ENCODE results near the gene ABRACL.
"Not testable (repeated sequence)": the region's sequence is repeated elsewhere in the genome, so short reads cannot be mapped to it uniquely, and the experiment has no call there.

ABRACL gene

DNA sequence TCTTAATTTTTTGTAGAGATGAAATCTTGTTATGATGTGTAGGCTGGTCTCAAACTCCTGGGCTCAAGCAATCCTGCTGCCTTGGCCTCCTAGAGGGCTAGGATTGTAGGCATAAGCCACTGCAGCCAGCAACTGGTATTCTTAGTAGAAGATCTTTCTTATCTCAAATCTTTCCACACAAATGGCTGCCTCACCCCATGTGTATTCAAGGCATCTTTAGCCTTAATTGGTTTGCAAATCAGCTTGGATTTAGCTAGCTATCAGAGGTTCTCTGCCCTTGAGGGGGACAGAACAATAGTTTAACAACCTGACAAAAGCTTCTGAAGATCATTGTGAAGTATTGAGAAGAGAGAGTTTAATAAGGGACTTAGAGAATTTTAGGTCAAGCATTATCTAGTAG is 17.9 kb upstream of the ABRACL start:
- in situ Hi-C loops (cut with MboI; ENCODE audit: low sequenced_read_pairs) = no loop called here

DNA sequence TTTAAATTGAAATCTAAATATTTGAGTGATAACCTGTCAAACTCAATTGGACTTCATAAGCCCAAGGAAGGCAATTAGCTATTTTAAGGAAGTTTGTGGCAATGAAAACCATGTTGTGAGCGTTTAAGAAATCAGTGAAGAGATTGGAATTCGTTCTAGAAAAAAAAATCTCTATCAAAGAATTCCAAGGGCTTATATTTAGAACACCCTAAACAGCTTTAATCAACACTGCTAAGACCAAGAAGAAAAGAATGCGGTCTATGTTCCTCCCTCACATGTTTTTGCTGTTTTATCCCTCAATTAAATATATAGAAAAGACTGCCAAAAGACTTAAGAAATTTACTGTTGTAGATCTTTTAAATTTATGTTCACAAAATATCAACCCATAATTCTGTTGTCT is 16.6 kb upstream of the ABRACL start:
- in situ Hi-C loops (cut with MboI; ENCODE audit: low sequenced_read_pairs) = no loop called here

GRCh38 chr6:139013185-139013800 is 15.3 kb upstream of the ABRACL start:
- in situ Hi-C loops (cut with MboI; ENCODE audit: low sequenced_read_pairs) = no loop called here

- in situ Hi-C loops (cut with MboI; ENCODE audit: low sequenced_read_pairs) = no loop called here
Measured at GRCh38 chr6:139014945-139015344, 13.6 kb upstream of the ABRACL start.

DNA sequence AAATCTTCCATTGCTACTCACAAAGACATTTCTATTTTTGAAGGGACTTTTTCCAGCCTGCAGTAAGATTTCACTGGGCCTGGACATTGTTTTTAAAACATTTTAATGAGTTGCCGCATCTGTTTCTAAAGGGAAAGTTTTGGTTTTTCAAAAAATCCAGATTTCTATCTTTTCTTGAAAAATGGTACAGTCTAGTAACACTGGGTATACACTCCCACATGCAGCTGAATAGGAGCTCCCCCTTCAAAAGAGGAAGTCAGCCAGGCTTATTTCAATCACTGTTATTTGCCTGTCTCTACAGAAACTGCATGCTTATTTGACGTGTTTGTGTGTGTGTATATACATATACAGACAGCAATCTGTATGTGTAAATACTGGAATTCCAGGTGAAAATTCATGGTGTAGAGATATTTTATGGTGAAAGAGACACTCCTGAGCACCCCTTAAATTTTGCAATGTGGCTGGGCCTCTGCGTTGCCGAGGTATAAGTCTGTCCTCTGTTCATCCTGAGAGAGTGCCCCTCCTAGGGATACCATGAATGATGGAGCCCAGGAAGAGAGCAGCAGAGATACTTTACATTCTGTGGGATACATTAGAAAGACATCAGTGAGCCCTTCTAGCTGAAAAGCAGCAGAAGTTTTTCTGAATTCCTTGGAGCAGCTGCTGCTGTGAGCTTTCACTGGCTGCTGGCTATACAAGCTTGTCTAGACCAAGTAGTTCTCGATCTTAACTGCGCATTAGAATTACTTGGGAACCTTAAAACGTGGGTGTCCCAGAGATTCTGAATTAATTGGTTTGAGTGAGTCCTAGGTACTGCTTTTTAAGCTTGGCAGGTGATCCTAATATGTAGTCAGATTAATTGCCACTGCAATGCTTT is 12.0 kb upstream of the ABRACL start:
- in situ Hi-C loops (cut with MboI; ENCODE audit: low sequenced_read_pairs) = no loop called here

GRCh38 chr6:139017227-139017626 is 11.3 kb upstream of the ABRACL start:
- in situ Hi-C loops (cut with MboI; ENCODE audit: low sequenced_read_pairs) = no loop called here

- in situ Hi-C loops (cut with MboI; ENCODE audit: low sequenced_read_pairs) = no loop called here
Measured at GRCh38 chr6:139019722-139020121, 8.8 kb upstream of the ABRACL start.

- in situ Hi-C loops (cut with MboI; ENCODE audit: low sequenced_read_pairs) = no loop called here
Measured at GRCh38 chr6:139020689-139021088, 7.9 kb upstream of the ABRACL start.

- in situ Hi-C loops (cut with MboI; ENCODE audit: low sequenced_read_pairs) = not testable (repeated sequence)
Measured at GRCh38 chr6:139025416-139025815, 3.1 kb upstream of the ABRACL start.

DNA sequence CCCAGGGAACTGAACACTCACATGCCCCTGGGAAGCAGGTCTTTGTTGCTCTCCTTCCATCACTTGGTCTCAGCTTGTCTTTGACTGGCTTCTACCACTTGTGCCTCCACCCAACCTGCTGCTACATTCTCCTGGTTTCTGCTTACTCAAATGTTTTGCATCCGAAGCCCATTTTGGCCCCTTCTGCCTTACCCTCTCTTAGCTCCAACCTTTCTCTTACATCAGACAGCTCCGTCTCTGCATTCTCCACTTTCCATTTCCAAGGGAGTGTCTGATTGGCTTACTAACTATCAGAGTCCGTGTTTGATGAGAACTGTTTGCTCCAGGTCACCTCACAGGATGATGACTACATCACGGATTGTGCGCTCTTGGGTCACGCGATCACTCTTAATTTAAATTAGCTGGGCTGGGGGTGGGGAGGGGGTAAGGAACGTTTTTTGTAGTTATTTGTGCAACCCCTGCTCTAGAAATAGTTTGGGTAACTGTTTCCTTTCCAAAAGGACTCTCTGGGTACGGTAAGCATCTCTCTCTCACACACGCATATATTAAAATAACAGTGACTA is 844 bp upstream of the ABRACL start:
- in situ Hi-C loops (cut with MboI; ENCODE audit: low sequenced_read_pairs) = no loop called here

GRCh38 chr6:139028215-139028657 is 309 bp upstream of the ABRACL start:
- in situ Hi-C loops (cut with MboI; ENCODE audit: low sequenced_read_pairs) = no loop called here

GRCh38 chr6:139029470-139030227 is 1.1 kb downstream of the ABRACL start:
- in situ Hi-C loops (cut with MboI; ENCODE audit: low sequenced_read_pairs) = no loop called here

- in situ Hi-C loops (cut with MboI; ENCODE audit: low sequenced_read_pairs) = no loop called here
Measured at GRCh38 chr6:139030228-139030963, 1.9 kb downstream of the ABRACL start.

DNA sequence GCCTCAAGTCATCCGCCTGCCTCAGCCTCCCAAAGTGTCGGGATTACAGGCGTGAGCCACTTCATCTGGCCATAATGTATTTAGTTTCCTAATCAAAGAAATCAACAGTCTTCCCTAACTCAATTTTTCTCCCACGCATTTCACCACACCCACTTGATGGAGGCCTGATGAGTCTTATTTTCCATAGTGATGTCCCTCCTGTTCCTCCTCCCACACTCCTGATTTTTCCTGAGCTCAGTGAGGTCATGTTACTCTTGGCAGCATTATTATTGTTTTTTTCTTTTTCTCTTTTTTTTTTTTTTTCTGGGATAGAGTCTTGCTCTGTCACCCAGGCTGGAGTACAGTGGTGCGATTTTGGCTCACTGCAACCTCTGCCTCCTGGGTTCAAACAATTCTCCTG is 8.9 kb downstream of the ABRACL start:
- in situ Hi-C loops (cut with MboI; ENCODE audit: low sequenced_read_pairs) = no loop called here

DNA sequence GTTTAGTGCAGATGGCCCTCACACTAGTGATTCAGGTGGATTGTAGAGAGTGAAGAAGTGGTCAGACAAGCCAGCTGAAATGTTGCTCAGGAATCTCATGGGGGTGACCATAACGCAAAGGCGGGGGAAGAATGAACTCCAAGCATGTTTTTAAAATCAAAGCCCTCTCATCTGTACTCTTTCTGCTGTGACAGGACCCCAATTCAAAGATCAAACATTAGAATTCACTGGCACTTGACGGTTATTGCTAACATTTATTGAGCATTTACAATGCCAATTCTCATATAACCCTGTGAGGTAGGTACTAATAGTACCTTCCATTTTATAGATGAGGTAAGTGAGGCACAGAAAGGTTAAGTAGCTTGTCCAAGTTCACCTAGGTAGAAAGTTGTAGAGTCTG is 15.7 kb downstream of the ABRACL start:
- in situ Hi-C loops (cut with MboI; ENCODE audit: low sequenced_read_pairs) = no loop called here

DNA sequence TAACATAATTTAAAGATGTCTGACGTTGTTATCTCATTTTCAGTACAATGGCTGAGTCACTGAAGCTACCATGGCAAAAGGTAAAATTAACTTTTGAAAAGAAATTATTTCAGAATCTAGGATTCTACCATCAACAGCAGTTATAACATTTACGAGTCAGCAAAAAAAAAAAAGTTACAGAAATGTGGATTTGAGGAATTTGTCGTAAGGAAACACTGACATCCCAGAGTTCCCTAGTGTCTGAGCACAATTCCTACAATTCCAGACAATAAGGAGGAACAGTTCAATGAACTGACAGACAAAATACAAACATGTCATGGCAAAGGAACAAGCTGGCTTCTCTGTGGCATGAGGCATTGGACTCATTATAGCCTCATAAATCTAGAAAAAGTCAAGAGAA is 19.1 kb downstream of the ABRACL start:
- in situ Hi-C loops (cut with MboI; ENCODE audit: low sequenced_read_pairs) = no loop called here

GRCh38 chr6:139048912-139049311 is 20.4 kb downstream of the ABRACL start:
- in situ Hi-C loops (cut with MboI; ENCODE audit: low sequenced_read_pairs) = not testable (repeated sequence)

DNA sequence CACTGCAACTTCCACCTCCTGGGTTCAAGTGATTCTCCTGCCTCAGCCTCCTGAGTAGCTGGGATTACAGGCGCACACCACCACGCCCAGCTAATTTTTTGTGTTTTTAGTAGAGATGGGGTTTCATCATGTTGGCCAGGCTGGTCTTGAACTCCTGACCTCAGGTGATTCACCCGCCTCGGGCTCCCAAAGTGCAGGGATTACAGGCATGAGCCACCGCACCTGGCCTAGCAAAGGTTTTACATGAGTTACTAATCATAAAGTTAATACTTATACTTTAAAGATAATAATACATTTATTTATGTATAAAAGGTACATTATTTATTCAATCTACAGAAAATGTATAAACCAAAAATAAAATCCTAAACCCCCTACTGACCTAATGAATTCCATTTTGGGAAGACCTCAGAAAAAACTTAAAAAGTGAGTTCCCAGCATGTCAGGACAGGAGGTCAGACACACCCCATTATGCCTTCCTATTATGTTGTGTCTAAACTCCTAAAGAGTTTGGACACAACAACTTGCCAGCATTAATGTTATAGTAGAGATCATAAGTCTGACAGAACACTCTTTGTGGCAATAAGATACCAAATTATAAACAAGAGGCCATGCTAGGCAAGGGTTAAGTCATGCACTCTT is 21.7 kb downstream of the ABRACL start:
- in situ Hi-C loops (cut with MboI; ENCODE audit: low sequenced_read_pairs) = not testable (repeated sequence)

GRCh38 chr6:139050770-139051313 is 22.3 kb downstream of the ABRACL start:
- in situ Hi-C loops (cut with MboI; ENCODE audit: low sequenced_read_pairs) = no loop called here

Data from HL-60/S4 treated with phorbol 12-myristate 13-acetate at 8.2 ng/mL for 4 days and 3 days (cell line).